K562 (cell line): ENCODE measurements around the gene RPS6KA4. TPM values are rescaled to one million over a fixed set of nuclear protein-coding genes. Genes with fewer than 3 reads are reported as not detected.

ENCODE experiments used
- BRF1 ChIP-seq: IDR thresholded peaks from 3 replicates; pipeline ENCODE4 v1.6.1; 2011; ENCODE audit warnings: borderline replicate concordance, mild to moderate bottlenecking; ENCODE audit not compliant: insufficient read length; ENCODE audit errors: extremely low read depth
- EZH2 ChIP-seq: IDR thresholded peaks from 2 replicates; pipeline ENCODE4 v1.6.1; 2012; ENCODE audit warnings: low read depth, mild to moderate bottlenecking, inconsistent platforms, low read length, borderline replicate concordance
- MBD2 ChIP-seq: sonication (generic); IDR thresholded peaks from 2 replicates; pipeline ENCODE4 v1.6.1; 2016; ENCODE audit warnings: low read depth, borderline replicate concordance
- MEF2A ChIP-seq: IDR thresholded peaks from 2 replicates; pipeline ENCODE4 v1.6.1; 2011; ENCODE audit warnings: low read depth, mild to moderate bottlenecking, low read length, moderate library complexity; ENCODE audit not compliant: control insufficient read depth
- TEAD1 ChIP-seq, 2 experiments: fragments of 450-650 bp in 1 of 2; sonication (generic) in 1 of 2; formaldehyde crosslinking; IDR thresholded peaks; 2 replicates each; pipeline versions ENCODE4 v1.4.0 to v1.8.0; 2020 to 2022; ENCODE audit warnings: mild to moderate bottlenecking in 2 of 2, missing genetic modification reagents in 1 of 2
- YBX1 ChIP-seq: fragments of 450-650 bp; IDR thresholded peaks from 2 replicates; pipeline ENCODE4 v1.7.1; 2016; ENCODE audit warnings: mild to moderate bottlenecking
- ZNF175 ChIP-seq: fragments of 200-800 bp; sonication (Bioruptor generic); IDR thresholded peaks from 2 replicates; pipeline ENCODE4 v1.6.1; 2016; ENCODE audit warnings: low read depth, mild to moderate bottlenecking, missing genetic modification characterization, missing compliant biosample characterization
- polyA plus RNA-seq, 8 experiments: library from polyadenylated mRNA; depleted of rRNA in 4 of 8; stranded (reverse) in 5 of 8; unstranded in 3 of 8; fragments of >200 nt; fragmentation: Nextera tagmentation in 2 of 8; fragmentation: Illumina TruSeq in 1 of 8; extraction: Ambion mirVana in 2 of 8; extraction: Trizol in 1 of 8; gene quantifications; 2 replicates each; pipeline versions ENCODE4 v1.2.1 to v1.2.3, GENCODE V29; 2011 to 2014; ENCODE audit warnings: inconsistent platforms in 1 of 8, missing spikeins in 1 of 8
- total RNA-seq, 7 experiments: library from RNA; depleted of rRNA in 6 of 7; stranded (reverse); fragments of >200 nt in 6 of 7; fragmentation: Illumina TruSeq in 2 of 7; extraction: Trizol in 2 of 7; gene quantifications; 2 replicates each; pipeline versions ENCODE4 v1.2.1 to v1.2.3, GENCODE V29; 2011 to 2021; ENCODE audit warnings: low replicate concordance in 1 of 7
- TF ChIP-seq, protein P1 (sequence below), 2 experiments: fragments of 450-650 bp in 1 of 2; sonication (generic) in 1 of 2; formaldehyde crosslinking; conservative IDR thresholded peaks; 2 replicates each; pipeline versions ENCODE4 v1.4.0 to v1.8.1; 2020 to 2022; ENCODE audit warnings: mild to moderate bottlenecking in 1 of 2, missing genetic modification reagents in 1 of 2
- TF ChIP-seq, protein P2 (sequence below), 3 experiments: IDR thresholded peaks in 2 of 3; conservative IDR thresholded peaks in 1 of 3; 2 replicates each; pipeline ENCODE4 v1.5.1; 2011 to 2012; ENCODE audit warnings: low read length in 3 of 3, mild to moderate bottlenecking in 3 of 3, control low read depth in 2 of 3, improper control_type of control experiment in 1 of 3, inconsistent platforms in 1 of 3, low read depth in 1 of 3, mixed read lengths in 1 of 3, moderate library complexity in 1 of 3; ENCODE audit not compliant: insufficient read depth in 2 of 3
- TF ChIP-seq, protein P3 (sequence below): fragments of 450-650 bp; IDR thresholded peaks from 2 replicates; pipeline ENCODE4 v1.6.1; 2017; ENCODE audit warnings: mild to moderate bottlenecking, moderate library complexity
- TF ChIP-seq, protein P4 (sequence below): sonication (generic); formaldehyde crosslinking; IDR thresholded peaks from 2 replicates; pipeline ENCODE4 v1.8.0; 2023; ENCODE audit warnings: missing genetic modification reagents, mild to moderate bottlenecking, borderline replicate concordance

RPS6KA4 gene
- total and polyA plus RNA-seq, 9 of the 15 experiments (the other 6 are each of a cell fraction or from before 2014, with no cell fraction given): 0.15 to 23.8 (median 9.8) TPM

DNA sequence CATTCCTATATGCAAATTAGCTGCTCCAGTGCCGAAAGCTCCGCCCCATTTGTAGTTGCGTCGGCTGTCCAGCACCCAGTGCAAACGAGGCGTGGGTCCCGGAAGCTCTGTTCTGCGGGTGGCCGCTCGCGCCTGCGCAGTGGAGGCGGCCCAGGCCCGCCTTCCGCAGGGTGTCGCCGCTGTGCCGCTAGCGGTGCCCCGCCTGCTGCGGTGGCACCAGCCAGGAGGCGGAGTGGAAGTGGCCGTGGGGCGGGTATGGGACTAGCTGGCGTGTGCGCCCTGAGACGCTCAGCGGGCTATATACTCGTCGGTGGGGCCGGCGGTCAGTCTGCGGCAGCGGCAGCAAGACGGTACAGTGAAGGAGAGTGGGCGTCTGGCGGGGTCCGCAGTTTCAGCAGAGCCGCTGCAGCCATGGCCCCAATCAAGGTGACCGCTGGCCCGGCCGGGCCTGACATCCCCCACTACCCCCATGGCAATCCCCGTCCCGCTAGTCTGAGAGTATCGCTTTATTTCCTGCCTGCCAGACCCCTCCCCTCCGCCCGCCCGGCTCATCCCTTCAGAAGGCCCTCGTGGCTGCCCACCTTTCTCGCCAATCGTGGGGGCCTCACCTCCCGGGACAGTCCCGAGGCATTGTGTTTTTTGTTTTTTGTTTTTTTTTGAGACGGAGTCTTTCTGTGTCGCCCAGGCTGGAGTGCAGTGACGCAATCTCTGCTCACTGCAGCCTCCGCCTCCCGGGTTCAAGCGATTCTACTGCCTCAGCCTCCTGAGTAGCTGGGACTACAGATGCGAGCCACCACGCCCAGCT, 40.8 kb upstream of the RPS6KA4 start, which contains the start of gene PRDX5 (continued):
- TF ChIP-seq, protein P1, sequence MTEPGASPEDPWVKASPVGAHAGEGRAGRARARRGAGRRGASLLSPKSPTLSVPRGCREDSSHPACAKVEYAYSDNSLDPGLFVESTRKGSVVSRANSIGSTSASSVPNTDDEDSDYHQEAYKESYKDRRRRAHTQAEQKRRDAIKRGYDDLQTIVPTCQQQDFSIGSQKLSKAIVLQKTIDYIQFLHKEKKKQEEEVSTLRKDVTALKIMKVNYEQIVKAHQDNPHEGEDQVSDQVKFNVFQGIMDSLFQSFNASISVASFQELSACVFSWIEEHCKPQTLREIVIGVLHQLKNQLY (CRISPR knock-in tag; conservative IDR thresholded peaks at IDR 0.05): no peak
- TF ChIP-seq, protein P2, sequence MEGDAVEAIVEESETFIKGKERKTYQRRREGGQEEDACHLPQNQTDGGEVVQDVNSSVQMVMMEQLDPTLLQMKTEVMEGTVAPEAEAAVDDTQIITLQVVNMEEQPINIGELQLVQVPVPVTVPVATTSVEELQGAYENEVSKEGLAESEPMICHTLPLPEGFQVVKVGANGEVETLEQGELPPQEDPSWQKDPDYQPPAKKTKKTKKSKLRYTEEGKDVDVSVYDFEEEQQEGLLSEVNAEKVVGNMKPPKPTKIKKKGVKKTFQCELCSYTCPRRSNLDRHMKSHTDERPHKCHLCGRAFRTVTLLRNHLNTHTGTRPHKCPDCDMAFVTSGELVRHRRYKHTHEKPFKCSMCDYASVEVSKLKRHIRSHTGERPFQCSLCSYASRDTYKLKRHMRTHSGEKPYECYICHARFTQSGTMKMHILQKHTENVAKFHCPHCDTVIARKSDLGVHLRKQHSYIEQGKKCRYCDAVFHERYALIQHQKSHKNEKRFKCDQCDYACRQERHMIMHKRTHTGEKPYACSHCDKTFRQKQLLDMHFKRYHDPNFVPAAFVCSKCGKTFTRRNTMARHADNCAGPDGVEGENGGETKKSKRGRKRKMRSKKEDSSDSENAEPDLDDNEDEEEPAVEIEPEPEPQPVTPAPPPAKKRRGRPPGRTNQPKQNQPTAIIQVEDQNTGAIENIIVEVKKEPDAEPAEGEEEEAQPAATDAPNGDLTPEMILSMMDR (IDR thresholded peaks at IDR 0.05 in 2 of 3, conservative IDR thresholded peaks at IDR 0.05 in 1 of 3; ENCODE audit: insufficient read depth in 2 of 3, low read depth in 1 of 3, low read length in 3 of 3): peak; percentile 65 to 96 (median 94)
- TF ChIP-seq EZH2 (no peak), MEF2A (no peak), MBD2 (peak; percentile 50; the same call in 1 of the 2 replicates), ZNF175 (CRISPR knock-in tag) (no peak), TEAD1 (CRISPR knock-in tag; IDR thresholded peaks at IDR 0.05) (0 out of 4 replicates have a peak, but pooled peaks of 1 of the 2 experiments have one; percentile 48), YBX1 (no peak), BRF1 (no peak)
- TF ChIP-seq, protein P3, sequence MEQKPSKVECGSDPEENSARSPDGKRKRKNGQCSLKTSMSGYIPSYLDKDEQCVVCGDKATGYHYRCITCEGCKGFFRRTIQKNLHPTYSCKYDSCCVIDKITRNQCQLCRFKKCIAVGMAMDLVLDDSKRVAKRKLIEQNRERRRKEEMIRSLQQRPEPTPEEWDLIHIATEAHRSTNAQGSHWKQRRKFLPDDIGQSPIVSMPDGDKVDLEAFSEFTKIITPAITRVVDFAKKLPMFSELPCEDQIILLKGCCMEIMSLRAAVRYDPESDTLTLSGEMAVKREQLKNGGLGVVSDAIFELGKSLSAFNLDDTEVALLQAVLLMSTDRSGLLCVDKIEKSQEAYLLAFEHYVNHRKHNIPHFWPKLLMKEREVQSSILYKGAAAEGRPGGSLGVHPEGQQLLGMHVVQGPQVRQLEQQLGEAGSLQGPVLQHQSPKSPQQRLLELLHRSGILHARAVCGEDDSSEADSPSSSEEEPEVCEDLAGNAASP: no peak
- TF ChIP-seq, protein P4, sequence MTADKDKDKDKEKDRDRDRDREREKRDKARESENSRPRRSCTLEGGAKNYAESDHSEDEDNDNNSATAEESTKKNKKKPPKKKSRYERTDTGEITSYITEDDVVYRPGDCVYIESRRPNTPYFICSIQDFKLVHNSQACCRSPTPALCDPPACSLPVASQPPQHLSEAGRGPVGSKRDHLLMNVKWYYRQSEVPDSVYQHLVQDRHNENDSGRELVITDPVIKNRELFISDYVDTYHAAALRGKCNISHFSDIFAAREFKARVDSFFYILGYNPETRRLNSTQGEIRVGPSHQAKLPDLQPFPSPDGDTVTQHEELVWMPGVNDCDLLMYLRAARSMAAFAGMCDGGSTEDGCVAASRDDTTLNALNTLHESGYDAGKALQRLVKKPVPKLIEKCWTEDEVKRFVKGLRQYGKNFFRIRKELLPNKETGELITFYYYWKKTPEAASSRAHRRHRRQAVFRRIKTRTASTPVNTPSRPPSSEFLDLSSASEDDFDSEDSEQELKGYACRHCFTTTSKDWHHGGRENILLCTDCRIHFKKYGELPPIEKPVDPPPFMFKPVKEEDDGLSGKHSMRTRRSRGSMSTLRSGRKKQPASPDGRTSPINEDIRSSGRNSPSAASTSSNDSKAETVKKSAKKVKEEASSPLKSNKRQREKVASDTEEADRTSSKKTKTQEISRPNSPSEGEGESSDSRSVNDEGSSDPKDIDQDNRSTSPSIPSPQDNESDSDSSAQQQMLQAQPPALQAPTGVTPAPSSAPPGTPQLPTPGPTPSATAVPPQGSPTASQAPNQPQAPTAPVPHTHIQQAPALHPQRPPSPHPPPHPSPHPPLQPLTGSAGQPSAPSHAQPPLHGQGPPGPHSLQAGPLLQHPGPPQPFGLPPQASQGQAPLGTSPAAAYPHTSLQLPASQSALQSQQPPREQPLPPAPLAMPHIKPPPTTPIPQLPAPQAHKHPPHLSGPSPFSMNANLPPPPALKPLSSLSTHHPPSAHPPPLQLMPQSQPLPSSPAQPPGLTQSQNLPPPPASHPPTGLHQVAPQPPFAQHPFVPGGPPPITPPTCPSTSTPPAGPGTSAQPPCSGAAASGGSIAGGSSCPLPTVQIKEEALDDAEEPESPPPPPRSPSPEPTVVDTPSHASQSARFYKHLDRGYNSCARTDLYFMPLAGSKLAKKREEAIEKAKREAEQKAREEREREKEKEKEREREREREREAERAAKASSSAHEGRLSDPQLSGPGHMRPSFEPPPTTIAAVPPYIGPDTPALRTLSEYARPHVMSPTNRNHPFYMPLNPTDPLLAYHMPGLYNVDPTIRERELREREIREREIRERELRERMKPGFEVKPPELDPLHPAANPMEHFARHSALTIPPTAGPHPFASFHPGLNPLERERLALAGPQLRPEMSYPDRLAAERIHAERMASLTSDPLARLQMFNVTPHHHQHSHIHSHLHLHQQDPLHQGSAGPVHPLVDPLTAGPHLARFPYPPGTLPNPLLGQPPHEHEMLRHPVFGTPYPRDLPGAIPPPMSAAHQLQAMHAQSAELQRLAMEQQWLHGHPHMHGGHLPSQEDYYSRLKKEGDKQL (CRISPR knock-in tag): no peak
